ENCODE data around the gene CPZ. TPM values are rescaled to one million over a fixed set of nuclear protein-coding genes. Genes with fewer than 3 reads are reported as not detected.

Gene CPZ
- total RNA-seq, 4 donors from 2014 or later, result 0.42 to 2.7 (median 2.2) TPM

DNA sequence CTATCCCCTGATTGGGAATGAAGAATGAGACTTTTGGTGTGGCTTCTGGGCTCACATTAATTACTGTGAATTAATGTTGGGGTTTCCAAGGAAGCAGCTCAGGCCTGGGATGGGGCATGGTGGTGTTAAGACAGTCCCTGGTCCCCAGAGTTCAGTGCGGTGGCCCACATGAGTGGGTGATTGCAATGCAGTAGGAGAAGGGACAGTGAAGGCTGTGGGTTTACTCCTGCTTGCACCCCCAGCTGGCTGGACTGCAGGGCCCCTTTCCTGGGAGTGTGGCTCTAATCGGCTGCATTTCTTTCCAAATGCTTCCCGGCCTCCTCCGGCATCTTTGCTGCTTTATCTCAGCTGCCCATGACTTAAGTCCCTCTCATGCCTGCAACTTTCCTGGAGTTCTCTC is 40.5 kb upstream of the CPZ start:
- Histone ChIP-seq H3K4me1 (no peaks in the 10 kb centered on the region), H3K9me3 (peaks cover 0 to 5% (median 0%) of the 10 kb centered on the region in 4 donors), H3K27me3 (peaks cover 0 to 17% (median 0%) of the 10 kb centered on the region in 4 donors), H3K4me3 (no peak overlapping the region), H3K36me3 (no peaks in the 10 kb centered on the region), H3K27ac (replicated peaks in 1 of 4) (no peak overlapping the region)
- intact Hi-C loops (cut with DNase I), result no loop called here
- no peak for TF ChIP-seq POLR2AphosphoS5 (IDR thresholded peaks at IDR 0.05)
- TF ChIP-seq POLR2A (IDR thresholded peaks at IDR 0.05; ENCODE audit: low read depth), result no peak
- TF ChIP-seq EP300 (IDR thresholded peaks at IDR 0.05), result no peak
- TF ChIP-seq, protein P1, sequence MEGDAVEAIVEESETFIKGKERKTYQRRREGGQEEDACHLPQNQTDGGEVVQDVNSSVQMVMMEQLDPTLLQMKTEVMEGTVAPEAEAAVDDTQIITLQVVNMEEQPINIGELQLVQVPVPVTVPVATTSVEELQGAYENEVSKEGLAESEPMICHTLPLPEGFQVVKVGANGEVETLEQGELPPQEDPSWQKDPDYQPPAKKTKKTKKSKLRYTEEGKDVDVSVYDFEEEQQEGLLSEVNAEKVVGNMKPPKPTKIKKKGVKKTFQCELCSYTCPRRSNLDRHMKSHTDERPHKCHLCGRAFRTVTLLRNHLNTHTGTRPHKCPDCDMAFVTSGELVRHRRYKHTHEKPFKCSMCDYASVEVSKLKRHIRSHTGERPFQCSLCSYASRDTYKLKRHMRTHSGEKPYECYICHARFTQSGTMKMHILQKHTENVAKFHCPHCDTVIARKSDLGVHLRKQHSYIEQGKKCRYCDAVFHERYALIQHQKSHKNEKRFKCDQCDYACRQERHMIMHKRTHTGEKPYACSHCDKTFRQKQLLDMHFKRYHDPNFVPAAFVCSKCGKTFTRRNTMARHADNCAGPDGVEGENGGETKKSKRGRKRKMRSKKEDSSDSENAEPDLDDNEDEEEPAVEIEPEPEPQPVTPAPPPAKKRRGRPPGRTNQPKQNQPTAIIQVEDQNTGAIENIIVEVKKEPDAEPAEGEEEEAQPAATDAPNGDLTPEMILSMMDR (IDR thresholded peaks at IDR 0.05), result no peak
- WGBS, result 84% methylated on average over 3 of the region's 4 CpGs
- no peak for DNase-seq (ENCODE audit: extremely low spot score)

DNA sequence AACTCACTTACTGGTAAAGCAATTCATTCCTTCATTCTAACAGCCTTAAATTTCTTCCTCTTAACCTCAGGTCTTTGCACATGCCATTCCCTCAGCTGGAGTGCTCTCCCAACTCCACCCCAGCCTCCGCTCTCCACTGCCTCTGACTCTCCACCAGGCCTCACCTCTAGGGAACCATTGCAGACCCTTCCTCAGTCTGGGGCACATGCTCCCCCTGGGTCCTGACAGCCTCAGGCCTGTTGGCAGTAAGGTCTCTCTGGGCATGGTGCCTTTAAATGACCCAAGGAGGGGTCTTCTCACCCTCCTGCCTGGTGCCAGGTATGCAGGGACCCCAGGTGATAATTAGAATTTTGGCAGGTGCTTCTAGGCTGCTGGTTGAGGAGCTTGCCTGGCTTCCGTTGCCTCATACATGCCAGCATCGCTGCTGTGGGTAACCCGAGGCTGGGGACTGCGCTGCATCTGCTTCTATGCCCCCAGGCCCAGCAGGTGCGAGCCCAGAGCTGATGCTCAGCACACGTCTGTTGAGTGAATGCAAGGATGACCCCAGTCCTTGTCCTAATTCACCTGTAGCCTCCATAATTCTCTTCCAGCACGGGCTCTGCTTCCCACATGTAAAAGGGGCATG is 39.9 kb upstream of the CPZ start:
- H3K9me3 ChIP-seq, result peaks cover 0 to 5% (median 0%) of the 10 kb centered on the region in 4 donors
- H3K4me1 ChIP-seq, result no peaks in the 10 kb centered on the region
- H3K36me3 ChIP-seq, result no peaks in the 10 kb centered on the region
- no peak for DNase-seq (ENCODE audit: extremely low spot score)
- TF ChIP-seq POLR2AphosphoS5 (IDR thresholded peaks at IDR 0.05) (no peak), EP300 (IDR thresholded peaks at IDR 0.05) (no peak), POLR2A (IDR thresholded peaks at IDR 0.05; ENCODE audit: low read depth) (no peak)
- TF ChIP-seq, protein P1 (IDR thresholded peaks at IDR 0.05), result no peak
- no peak overlapping the region for H3K27ac ChIP-seq (replicated peaks in 1 of 4)
- H3K27me3 ChIP-seq, result peaks cover 0 to 16% (median 0%) of the 10 kb centered on the region in 4 donors
- 87% methylated on average over 8 of the region's 8 CpGs for WGBS
- no peak overlapping the region for H3K4me3 ChIP-seq
- intact Hi-C loops (cut with DNase I), result no loop called here

DNA sequence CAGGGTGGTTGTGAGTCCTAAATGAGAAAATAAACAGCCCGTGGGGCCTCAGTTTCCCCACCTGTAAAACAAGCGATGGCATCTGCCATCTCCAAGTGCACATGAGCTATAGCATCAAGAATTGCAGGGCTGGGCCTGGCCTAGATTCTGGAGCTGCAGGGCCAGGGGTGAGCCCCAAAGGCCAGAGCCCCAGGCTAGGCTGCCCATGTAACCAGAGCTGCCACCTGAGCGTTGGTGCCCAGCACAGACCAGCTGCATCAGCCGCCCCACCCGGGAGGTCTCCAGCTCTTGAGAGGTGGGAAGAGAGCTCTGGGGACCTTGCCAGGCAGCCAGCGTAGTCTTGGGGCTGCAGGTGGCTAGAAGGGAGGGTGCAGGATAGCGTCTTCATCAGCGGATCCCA is 39.3 kb upstream of the CPZ start:
- H3K4me1 ChIP-seq, result no peaks in the 10 kb centered on the region
- intact Hi-C loops (cut with DNase I), result no loop called here
- 96% methylated on average over 7 of the region's 8 CpGs for WGBS
- no peak overlapping the region for H3K4me3 ChIP-seq
- no peak for DNase-seq (ENCODE audit: extremely low spot score)
- no peaks in the 10 kb centered on the region for H3K36me3 ChIP-seq
- no peak for TF ChIP-seq POLR2A (IDR thresholded peaks at IDR 0.05; ENCODE audit: low read depth)
- TF ChIP-seq, protein P1 (IDR thresholded peaks at IDR 0.05), result no peak
- no peak for TF ChIP-seq POLR2AphosphoS5 (IDR thresholded peaks at IDR 0.05)
- TF ChIP-seq EP300 (IDR thresholded peaks at IDR 0.05), result no peak
- peaks cover 0 to 16% (median 0%) of the 10 kb centered on the region in 4 donors for H3K27me3 ChIP-seq
- H3K9me3 ChIP-seq, result peaks cover 0 to 5% (median 0%) of the 10 kb centered on the region in 4 donors
- H3K27ac ChIP-seq (replicated peaks in 1 of 4), result no peak overlapping the region

DNA sequence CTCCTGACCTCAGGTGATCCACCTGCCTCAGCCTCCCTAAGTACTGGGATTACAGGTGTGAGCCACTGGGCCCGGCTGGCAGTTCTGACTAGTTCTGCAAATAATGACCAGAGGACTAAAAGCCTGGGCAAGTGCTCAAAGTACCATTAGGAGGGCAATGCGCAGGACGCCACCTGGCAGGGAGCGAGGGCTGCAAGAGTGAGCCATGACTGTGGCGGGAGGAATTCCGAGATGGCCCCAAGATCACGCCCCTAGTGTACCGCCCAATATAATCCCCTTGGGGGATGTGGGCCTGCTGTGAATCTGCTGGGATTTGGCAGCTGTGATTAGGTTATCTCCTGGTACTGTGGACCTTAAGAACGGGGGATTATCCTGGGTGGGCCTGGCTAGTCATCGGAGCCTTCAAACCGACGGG is 38.6 kb upstream of the CPZ start:
- WGBS, result 82% methylated on average over 11 of the region's 12 CpGs
- Histone ChIP-seq H3K36me3 (no peaks in the 10 kb centered on the region), H3K9me3 (peaks cover 0 to 5% (median 0%) of the 10 kb centered on the region in 4 donors), H3K4me1 (no peaks in the 10 kb centered on the region), H3K27ac (replicated peaks in 1 of 4) (no peak overlapping the region), H3K4me3 (no peak overlapping the region), H3K27me3 (peaks cover 0 to 24% (median 0%) of the 10 kb centered on the region in 4 donors)
- no peak for TF ChIP-seq POLR2A (IDR thresholded peaks at IDR 0.05; ENCODE audit: low read depth)
- no peak for DNase-seq (ENCODE audit: extremely low spot score)
- intact Hi-C loops (cut with DNase I), result no loop called here

DNA sequence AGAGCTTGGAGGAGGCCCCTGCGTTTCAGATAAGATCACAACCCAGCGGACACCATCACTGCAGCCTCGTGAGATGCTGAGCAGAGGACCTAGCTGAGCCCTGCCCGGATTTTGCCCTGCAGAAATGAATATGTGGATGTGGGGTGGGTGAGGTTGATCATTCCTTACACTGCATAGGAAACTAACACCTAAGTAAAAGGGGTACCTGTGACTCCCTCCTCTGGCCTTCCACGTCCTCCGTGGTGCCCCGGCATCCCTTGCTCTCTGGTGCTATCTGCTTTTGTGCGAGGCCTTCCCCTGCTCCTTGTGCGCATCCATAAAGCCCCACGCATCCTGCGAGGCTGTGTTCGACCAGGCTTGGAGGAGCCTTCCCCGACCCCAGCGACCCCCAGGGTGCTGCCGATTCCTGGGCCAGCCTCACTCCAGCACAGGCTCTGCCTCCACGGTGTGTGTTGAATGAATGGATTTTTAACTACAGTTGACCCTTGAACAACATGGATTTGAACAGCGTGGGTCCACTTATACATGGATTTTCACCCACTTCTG is 37.9 kb upstream of the CPZ start:
- no peak overlapping the region for H3K27ac ChIP-seq (replicated peaks in 1 of 4)
- intact Hi-C loops (cut with DNase I), result no loop called here
- no peak overlapping the region for H3K4me3 ChIP-seq
- H3K9me3 ChIP-seq, result peaks cover 0 to 5% (median 0%) of the 10 kb centered on the region in 4 donors
- DNase-seq (ENCODE audit: extremely low spot score), result no peak
- H3K4me1 ChIP-seq, result no peaks in the 10 kb centered on the region
- H3K36me3 ChIP-seq, result no peaks in the 10 kb centered on the region
- peaks cover 0 to 30% (median 0%) of the 10 kb centered on the region in 4 donors for H3K27me3 ChIP-seq
- TF ChIP-seq EP300 (IDR thresholded peaks at IDR 0.05) (no peak), POLR2AphosphoS5 (IDR thresholded peaks at IDR 0.05) (no peak), POLR2A (IDR thresholded peaks at IDR 0.05; ENCODE audit: low read depth) (no peak)
- TF ChIP-seq, protein P1 (IDR thresholded peaks at IDR 0.05), result no peak
- 85% methylated on average over 17 of the region's 17 CpGs for WGBS
